WTC11 (cell line): Measurements from ENCODE around the gene LNX1.

Experiments
- ATF1 ChIP-seq: sonication (generic); formaldehyde crosslinking; IDR thresholded peaks from 2 replicates; pipeline ENCODE4 v1.8.1; 2023; ENCODE audit warnings: mild to moderate bottlenecking, moderate library complexity, missing genetic modification reagents
- ATF2 ChIP-seq: sonication (generic); formaldehyde crosslinking; IDR thresholded peaks from 2 replicates; pipeline ENCODE4 v1.8.1; 2022; ENCODE audit warnings: low read depth, missing genetic modification reagents, borderline replicate concordance
- ATF3 ChIP-seq: sonication (generic); formaldehyde crosslinking; conservative IDR thresholded peaks from 2 replicates; pipeline ENCODE4 v1.8.1; 2022; ENCODE audit warnings: mild to moderate bottlenecking, missing genetic modification reagents
- CTCF ChIP-seq: fragments of 200-600 bp; IDR thresholded peaks from 2 replicates; pipeline ENCODE4 v1.8.0; 2022; ENCODE audit warnings: antibody characterized with exemption
- ETV6 ChIP-seq: sonication (generic); formaldehyde crosslinking; IDR thresholded peaks from 2 replicates; pipeline ENCODE4 v1.8.1; 2022; ENCODE audit warnings: mild to moderate bottlenecking, missing genetic modification reagents
- IRF2 ChIP-seq: sonication (generic); formaldehyde crosslinking; IDR thresholded peaks from 2 replicates; pipeline ENCODE4 v1.8.0; 2022; ENCODE audit warnings: low read depth, missing genetic modification reagents, borderline replicate concordance
- JAZF1 ChIP-seq: fragments of 250-450 bp; sonication (Bioruptor Pico); IDR thresholded peaks from 2 replicates; pipeline ENCODE4 v1.9.0; 2021; ENCODE audit warnings: moderate library complexity, mild to moderate bottlenecking, inconsistent platforms
- JUN ChIP-seq: sonication (generic); formaldehyde crosslinking; IDR thresholded peaks from 2 replicates; pipeline ENCODE4 v1.8.0; 2023; ENCODE audit warnings: mild to moderate bottlenecking, missing genetic modification reagents
- NR3C1 ChIP-seq: sonication (generic); formaldehyde crosslinking; conservative IDR thresholded peaks from 2 replicates; pipeline ENCODE4 v1.8.1; 2023; ENCODE audit warnings: low read depth, mild to moderate bottlenecking, missing genetic modification reagents
- RORB ChIP-seq: fragments of 250-450 bp; sonication (Bioruptor Pico); IDR thresholded peaks from 2 replicates; pipeline ENCODE4 v1.9.0; 2021; ENCODE audit warnings: mild to moderate bottlenecking
- SP1 ChIP-seq: sonication (generic); formaldehyde crosslinking; conservative IDR thresholded peaks from 2 replicates; pipeline ENCODE4 v1.8.1; 2022; ENCODE audit warnings: missing genetic modification reagents
- USF1 ChIP-seq: sonication (generic); formaldehyde crosslinking; IDR thresholded peaks from 2 replicates; pipeline ENCODE4 v1.8.0; 2022; ENCODE audit warnings: mild to moderate bottlenecking, missing genetic modification reagents
- ZNF232 ChIP-seq: sonication (generic); formaldehyde crosslinking; IDR thresholded peaks from 2 replicates; pipeline ENCODE4 v1.8.0; 2022; ENCODE audit warnings: mild to moderate bottlenecking, missing genetic modification reagents
- ZNF532 ChIP-seq: fragments of 250-450 bp; sonication (Bioruptor Pico); IDR thresholded peaks from 2 replicates; pipeline ENCODE4 v1.9.0; 2021; ENCODE audit warnings: mild to moderate bottlenecking, borderline replicate concordance

- TF ChIP-seq CTCF (no peak), SP1 (no peak), JUN (no peak), NR3C1 (CRISPR knock-in tag) (no peak), ATF2 (CRISPR knock-in tag) (no peak), ZNF532 (CRISPR knock-in tag) (no peak), ATF3 (CRISPR knock-in tag) (no peak), IRF2 (CRISPR knock-in tag) (no peak), JAZF1 (CRISPR knock-in tag) (no peak), USF1 (CRISPR knock-in tag) (no peak), RORB (CRISPR knock-in tag) (no peak), ETV6 (no peak), ZNF232 (CRISPR knock-in tag) (no peak), ATF1 (CRISPR knock-in tag) (no peak)
Measured at GRCh38 chr4:53575552-53575951, 15.7 kb downstream of the LNX1 start.
